HG02840 (cell line): ENCODE measurements around the gene ZFPM1.

Experiments
- ATAC-seq: cut with Tn5 transposase; IDR thresholded peaks from one replicate; pipeline ENCODE4 v1.9.1; 2021; ENCODE audit warnings: mild to moderate bottlenecking, moderate library complexity, moderate number of reproducible peaks; ENCODE audit not compliant: unreplicated experiment, low FRiP score

Gene ZFPM1

DNA sequence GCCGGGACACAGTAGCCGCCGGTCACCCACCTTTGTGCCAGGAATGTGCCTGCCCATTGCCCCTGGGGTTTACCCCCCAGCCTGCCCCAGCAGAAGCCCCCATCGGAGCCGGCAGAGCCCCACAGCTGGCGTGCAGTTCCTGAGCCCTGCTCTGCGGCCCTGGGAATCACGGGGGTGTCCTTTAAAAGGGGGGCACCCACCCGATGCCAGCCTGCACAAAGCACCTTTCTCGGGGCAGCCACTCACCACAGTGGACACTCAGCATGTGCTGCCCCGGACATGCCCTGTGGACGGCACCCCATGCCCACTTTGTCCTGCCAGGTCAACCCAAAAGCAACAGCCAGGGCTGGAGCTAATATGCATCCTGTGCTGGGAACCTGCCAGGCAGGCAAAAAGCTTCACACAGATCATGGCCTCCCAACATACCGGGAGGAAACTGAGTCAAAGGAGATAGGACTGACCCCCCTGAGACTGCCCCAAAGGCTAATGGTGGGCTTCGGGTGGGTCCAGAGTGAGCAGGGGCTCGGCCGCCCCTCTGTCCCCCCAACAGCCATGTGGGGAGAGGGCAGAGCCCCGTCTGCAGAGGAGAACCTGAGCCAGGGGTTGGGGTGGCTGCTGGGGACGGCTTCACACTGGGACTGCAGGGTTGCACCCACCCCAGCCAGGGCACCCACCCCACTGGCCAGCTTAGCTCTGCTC is 71.3 kb downstream of the ZFPM1 start:
- ATAC-seq: no peak

DNA sequence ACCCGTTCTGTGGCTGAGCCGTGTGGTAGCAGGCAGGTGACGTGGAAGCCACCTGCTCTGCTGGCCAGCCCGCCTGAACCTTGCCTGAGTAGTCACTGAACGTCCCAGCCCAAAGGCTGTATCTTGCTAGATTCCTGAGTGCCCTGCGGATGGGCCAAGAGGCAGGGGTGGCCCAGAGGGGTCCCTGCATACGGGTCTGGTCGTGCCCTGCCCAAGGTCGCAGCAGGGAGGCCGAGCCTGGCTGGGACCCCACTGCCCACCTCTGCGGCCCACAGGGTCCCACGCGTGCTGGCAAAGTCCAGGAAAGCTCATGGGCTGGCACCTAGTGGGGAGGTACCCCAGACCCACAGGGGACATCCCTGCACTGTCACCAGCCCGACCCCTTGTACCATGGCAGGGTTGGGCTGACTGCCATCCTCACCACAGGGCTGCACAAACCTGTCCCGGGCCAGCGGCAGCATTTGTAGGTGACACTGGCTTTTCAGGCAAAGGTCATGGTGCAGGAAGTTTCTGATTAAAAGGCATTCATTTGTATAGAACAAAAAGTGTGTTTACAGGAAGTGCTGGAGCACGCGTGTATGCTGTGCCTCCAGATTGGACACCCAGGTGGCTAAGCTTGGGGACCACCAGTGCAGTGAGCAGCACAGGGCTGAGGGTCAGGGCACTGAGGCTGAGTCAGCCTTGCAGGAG is 72.0 kb downstream of the ZFPM1 start:
- ATAC-seq: no peak

DNA sequence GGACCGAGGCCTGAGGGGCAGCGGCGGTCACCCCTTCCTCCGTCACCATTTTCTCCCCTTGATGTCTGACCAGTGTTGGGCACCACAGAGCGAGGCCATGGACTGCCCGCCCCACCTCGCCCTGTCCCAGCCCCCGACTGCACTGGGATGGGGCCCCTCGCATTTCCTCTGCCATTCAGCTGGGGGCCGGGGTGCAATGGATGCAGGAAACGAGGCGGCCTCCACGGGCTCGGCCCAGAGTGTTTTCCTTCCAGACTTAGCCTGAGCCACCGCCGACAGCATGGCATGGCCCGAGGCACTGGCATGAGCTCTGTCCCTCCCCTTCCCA is 72.5 kb downstream of the ZFPM1 start:
- ATAC-seq: no peak

DNA sequence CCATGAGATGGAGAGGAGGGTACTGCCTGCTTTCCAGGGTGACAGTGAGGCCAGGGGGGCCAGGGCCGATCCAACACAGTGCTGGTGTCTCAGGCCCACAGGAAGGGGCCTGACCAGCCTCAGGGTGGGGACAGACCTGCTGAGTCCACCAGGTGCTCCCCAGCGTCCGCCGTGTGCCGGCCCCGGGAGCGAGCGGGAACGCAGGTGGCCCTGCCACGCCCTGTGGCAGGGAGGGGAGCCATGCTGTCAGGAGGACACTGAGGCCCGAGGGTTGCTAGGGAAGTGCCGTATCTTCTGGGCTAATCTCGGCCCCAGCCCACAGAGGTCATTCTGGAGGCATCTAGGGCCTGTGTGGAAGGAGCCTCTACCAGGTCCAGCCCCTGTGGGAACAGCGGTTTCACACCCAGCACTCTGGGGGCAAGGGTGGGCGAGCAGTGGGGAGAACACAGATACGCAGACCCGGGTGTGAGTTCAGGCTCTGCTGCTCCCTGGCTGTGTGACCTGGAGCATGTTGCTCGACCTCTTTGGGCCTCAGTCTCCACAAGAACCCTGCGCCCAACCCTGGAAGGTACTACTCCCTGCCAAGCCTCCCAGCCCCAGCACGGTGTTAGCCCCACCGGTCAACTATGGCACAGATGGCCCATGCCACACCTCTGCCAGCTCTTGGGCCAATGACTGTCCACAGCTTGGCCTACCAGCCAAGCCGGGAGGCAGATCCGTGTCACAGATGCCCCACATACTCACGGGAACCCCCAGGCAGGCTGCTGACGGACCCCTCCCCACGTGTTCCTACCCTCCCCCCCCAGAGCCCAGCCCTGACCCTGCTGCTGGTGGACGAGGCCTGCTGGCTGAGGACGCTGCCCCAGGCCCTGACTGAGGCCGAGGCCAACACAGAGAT is 73.2 kb downstream of the ZFPM1 start:
- no peak for ATAC-seq

DNA sequence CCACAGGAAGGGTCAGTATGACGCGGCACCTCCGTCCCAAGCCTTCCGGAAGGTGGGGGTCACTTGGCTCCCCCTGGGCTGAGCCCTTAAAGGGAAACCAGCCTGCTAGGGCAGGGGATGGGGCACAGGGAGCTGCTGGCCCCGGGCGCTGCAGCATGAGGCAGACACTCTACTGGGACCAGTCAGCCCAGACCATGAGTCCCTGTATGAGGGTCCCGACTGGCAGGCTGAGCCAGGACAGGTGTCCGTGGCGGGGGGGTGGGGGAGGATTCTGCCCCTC is 73.8 kb downstream of the ZFPM1 start:
- no peak for ATAC-seq

DNA sequence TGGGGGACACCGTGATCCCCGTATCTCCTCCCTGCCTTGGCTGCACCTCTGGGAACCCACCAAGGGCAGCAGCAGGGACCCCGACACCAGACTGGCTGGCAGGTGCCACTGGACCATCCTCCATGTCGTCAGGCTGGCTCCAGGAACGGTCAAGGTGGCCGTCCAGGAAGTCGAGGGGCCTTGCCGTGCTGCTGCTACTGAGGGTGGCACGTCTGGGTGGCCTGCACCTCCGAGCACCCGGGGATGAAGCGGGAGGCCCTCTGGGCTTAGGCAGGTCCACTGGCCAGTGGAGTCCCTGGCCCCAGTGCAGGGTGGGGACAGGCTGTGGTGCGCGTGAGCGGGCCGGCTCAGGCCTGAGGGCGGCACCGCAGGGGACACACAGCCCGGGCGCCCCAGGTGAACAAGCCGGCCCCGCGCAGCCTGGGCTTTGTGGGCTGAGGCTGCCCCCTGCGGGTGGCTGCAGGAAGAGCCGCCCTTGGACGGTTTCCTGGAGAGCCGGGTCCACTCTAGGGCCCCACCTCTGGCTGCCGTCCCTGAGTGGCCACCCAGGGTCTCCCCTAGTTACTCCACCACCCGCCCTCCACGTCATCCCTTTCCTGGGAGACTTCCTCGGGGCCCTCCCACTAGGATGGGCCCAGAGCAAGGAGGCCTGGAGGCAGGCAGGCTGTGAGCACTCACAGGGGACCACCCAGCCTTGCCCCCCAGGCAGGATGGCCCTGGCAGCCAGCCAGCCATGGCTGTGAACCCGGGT is 74.3 kb downstream of the ZFPM1 start:
- no peak for ATAC-seq

DNA sequence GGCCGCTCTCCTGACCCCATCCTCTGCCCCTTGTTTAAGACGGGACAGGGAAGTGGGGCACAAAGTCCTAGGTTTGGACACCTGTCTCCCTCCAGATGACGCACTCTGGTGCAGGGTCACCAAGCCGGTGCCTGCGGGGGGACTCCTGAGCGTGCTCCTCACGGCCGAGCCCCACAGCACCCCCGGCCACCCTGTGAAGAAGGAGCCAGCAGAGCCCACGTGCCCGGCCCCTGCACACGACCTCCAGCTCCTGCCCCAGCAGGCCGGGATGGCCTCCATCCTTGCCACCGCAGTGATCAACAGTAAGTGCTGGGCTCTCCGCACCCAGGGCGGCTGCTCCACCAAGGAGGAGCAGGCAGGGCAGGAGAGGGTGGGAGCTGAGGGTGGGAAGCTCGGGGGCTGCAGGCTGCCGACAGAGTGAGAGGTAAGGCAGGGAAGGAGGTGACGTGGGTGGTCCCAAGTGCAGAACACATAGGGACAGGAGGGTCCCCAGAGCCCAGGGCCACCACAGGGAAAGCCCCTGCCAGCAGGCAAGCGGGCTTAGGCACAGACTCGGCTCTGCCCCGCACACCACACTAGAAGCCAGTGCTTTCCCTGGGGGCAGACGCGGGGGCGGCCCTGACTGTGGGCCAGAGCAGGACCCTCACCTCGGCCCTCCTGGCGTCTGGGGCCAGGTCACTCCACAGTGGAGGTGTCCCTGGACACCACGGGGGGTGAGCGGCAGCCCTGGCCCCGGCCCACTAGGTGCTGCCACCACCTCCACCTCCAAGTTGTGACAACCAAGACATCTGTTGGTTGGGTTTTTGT is 75.1 kb downstream of the ZFPM1 start:
- no peak for ATAC-seq

DNA sequence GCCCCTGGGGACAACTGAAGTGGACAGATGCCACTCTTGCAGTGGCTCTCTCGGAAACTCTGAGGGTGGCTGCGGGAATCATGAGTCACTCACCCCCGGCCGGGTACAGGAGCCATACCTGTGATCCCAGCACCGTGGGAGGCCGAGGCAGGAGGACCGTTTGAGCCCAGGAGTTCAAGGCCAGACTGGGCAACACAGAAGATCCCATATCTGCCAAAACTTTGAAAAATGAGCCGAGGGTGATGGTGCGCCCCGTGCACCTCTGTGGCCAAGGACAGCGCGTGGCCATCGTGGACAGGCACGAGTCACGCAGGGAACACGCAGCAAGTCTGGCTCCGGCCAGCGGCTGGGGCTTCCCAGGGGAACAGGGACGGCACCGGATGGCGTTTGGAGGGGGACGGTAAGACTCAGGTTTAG is 75.8 kb downstream of the ZFPM1 start:
- no peak for ATAC-seq

DNA sequence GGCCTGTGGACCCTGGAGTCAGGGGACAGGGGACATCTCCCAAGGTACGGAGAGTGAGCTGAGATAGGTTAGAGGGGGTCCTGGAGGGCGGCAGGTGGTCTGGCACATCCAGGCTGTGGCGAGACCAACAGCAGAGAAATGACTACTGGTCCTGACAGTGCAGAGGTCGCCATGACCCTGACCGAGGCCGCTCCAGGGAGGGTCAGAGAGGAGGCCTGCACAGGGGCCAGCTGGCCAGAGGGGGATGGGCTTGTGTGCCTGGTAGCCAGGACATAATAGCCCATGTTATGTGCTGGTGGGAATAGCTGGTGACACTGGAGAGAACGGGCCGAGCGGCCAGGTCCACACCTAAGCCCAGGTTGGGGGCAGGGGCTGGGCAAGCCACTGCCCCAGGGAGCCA is 76.5 kb downstream of the ZFPM1 start:
- ATAC-seq: no peak

DNA sequence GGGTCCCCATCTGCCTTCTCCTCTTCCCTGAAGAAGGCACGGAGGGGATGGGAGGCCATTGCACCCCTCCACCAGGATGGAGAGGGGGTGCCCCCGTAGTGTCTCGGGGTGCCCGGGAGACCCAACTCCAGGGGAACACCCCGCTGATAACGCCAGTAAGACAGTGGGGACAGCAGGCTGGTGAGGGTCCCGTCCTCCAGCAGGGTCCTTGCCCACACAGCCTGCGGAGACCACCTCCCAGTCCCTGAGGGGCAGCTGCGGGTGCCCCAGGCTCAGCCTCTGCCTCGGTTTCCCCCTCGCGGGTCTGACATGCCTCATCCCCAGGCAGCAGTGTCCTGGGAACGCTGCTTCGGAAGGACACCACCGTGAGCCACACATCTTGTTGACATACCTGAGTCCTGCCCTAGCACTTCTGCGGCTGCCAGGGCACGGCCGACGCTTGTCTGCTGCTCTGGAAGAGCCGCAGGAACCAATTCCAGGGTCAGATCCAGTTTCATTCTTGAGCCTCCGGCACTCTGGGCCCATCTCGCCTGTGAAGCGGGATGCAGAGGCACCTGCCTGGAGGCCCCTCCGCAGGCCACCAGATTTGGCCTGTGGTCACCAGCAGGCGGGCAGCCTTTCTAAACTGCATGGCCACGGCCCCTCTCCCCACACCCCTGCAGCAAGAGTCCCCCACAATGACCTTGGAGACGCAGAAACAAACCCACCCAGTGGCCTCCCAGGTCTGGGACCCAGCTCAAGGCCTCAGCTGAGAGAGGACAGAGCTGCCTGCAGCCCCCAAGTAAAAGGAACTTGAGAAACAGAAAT is 77.2 kb downstream of the ZFPM1 start:
- no peak for ATAC-seq

DNA sequence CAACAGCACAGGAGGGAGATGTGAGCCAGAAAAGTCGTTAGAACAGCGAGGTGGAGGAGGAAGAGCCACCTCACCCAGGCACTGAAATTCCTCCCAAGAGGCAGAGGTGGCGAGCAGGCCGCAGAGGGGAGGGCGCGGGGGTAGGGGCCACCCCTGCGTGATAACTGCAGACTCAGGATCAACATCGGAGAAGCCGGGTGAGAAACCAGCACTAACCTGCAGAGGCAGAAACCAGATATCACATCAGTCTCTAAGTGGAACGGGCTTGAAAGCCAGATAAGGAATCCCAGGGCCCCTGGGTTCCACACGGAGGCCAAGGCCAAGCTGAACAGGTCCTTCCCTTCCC is 77.8 kb downstream of the ZFPM1 start:
- ATAC-seq: no peak

DNA sequence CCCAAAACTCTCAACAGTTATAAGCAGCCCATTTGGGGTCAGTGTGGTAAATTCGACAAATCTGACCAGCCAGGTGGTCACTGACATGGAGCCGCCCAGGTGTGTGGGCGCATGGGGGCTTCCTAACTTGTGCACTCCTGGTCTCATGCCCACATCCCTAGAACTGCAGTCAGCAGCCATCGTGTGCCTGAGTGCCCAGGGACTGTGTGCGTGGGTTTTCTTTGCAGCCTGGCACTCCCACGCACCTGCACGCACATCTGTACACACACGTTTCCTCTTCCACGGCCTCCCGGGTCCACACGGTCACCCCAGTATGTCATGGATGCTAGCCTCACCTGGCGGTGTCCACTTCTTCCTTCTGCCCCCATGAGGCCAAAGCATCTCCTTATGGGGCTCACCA is 78.3 kb downstream of the ZFPM1 start:
- ATAC-seq: no peak

DNA sequence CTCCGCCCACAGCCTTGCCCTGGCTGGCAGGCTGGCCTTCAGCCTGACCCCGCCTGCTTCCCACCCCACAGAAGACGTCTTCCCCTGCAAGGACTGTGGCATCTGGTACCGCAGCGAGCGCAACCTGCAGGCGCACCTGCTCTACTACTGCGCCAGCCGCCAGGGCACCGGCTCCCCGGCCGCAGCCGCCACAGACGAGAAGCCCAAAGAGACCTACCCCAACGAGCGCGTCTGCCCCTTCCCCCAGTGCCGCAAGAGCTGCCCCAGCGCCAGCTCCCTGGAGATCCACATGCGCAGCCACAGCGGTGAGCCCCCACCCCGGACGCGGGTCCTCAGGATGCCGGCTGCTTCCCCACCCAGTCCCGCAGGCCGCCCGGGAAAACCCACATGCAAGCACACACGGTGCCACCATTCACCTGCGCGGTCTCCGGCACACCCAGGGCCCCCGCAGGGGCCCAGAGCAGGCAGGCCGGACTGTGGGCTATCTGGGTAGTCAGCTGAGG is 78.9 kb downstream of the ZFPM1 start:
- ATAC-seq: no peak

DNA sequence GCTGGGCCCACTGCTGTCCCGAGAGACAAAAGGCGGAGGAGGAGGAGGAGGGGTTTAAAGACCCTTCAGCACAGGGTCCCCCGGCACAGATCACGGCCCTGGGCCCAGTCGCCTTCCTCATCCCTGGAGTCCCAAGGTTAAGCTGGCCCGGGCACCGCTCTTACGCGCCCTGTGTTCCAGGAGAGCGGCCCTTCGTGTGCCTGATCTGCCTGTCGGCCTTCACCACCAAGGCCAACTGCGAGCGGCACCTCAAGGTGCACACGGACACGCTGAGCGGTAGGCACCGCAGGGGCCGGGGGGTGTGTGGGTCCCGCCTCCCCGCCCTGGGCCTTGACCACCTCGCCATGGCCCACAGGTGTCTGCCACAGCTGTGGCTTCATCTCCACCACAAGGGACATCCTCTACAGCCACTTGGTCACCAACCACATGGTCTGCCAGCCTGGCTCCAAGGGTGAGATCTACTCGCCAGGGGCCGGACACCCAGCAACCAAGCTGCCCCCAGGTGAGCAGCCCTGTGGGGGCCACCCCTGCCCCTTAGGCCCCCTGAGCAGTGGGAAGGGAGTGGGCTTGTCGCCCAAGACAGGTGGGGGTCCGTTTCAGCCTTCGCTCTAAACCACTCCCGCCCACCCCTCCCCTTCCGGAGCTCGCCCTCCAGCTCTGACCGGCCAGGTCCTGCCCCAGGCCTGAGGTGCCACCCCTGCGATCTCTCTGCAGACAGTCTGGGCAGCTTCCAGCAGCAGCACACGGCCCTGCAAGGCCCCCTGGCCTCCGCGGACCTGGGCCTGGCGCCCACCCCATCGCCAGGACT is 79.6 kb downstream of the ZFPM1 start:
- ATAC-seq: no peak

DNA sequence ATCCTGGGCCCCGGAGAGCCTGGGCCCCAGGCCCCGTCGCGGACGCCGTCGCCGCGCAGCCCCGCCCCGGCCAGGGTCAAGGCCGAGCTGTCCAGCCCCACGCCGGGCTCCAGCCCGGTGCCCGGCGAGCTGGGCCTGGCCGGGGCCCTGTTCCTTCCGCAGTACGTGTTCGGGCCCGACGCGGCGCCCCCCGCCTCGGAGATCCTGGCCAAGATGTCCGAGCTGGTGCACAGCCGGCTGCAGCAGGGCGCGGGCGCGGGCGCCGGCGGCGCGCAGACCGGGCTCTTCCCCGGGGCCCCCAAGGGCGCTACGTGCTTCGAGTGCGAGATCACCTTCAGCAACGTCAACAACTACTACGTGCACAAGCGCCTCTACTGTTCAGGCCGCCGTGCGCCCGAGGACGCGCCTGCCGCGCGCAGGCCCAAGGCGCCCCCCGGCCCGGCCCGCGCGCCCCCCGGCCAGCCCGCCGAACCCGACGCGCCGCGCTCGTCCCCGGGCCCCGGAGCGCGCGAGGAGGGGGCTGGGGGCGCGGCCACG is 80.4 kb downstream of the ZFPM1 start:
- ATAC-seq: no peak

DNA sequence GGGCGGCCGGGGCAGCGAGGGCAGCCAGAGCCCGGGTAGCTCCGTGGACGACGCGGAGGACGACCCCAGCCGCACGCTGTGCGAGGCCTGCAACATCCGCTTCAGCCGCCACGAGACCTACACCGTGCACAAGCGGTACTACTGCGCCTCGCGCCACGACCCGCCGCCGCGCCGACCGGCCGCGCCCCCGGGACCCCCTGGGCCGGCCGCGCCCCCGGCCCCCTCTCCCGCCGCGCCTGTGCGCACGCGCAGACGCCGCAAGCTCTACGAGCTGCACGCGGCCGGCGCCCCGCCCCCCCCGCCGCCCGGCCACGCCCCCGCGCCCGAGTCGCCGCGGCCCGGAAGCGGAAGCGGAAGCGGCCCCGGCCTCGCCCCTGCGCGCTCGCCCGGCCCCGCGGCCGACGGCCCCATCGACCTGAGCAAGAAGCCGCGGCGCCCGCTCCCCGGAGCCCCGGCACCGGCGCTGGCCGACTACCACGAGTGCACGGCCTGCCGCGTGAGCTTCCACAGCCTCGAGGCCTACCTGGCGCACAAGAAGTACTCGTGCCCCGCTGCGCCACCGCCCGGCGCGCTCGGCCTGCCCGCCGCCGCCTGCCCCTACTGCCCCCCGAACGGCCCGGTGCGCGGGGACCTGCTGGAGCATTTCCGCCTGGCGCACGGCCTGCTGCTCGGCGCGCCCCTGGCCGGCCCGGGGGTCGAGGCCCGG is 81.0 kb downstream of the ZFPM1 start:
- ATAC-seq: peak; percentile 70

DNA sequence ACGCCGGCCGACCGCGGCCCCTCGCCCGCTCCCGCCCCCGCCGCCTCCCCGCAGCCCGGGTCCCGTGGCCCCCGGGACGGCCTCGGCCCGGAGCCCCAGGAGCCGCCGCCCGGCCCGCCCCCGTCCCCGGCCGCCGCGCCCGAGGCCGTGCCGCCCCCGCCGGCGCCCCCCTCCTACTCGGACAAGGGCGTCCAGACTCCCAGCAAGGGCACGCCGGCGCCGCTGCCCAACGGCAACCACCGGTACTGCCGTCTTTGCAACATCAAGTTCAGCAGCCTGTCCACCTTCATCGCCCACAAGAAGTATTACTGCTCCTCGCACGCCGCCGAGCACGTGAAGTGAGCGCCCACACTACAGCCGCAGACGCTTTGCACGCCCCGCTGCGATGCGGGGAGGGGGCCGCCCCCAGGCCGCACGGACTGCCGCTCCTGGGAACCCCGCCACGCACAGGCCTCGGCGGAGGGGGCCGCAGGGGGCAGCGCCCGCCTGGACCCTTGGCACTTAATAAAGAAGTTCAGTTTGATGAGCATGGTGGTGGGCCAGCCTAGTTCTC is 81.6 kb downstream of the ZFPM1 start:
- peak; percentile 2 for ATAC-seq
